Measurements from ENCODE around the gene KEL.

KEL gene

GRCh38 chr7:143002898-143003297 lies 40.7 kb upstream of the KEL start:
- Histone ChIP-seq H3K4me3 (replicated peaks; ENCODE audit: low read depth, low read length) (no peak overlapping the region), H3K36me3 (ENCODE audit: control insufficient read depth, insufficient read depth, low read length) (no peaks in the 10 kb centered on the region), H3K27me3 (replicated peaks; ENCODE audit: control insufficient read depth, insufficient read depth, low read length) (no peaks in the 10 kb centered on the region)
- TF ChIP-seq CTCF (IDR thresholded peaks at IDR 0.05; ENCODE audit: insufficient read depth, low read length, poor library complexity, severe bottlenecking), result no peak
- DNase-seq (ENCODE audit: extremely low read depth, insufficient read length), result no peak

GRCh38 chr7:143002106-143002505 lies 39.9 kb upstream of the KEL start:
- peak; percentile 34 for TF ChIP-seq CTCF (IDR thresholded peaks at IDR 0.05; ENCODE audit: insufficient read depth, low read length, poor library complexity, severe bottlenecking)
- Histone ChIP-seq H3K36me3 (ENCODE audit: control insufficient read depth, insufficient read depth, low read length) (no peaks in the 10 kb centered on the region), H3K27me3 (replicated peaks; ENCODE audit: control insufficient read depth, insufficient read depth, low read length) (no peaks in the 10 kb centered on the region), H3K4me3 (replicated peaks; ENCODE audit: low read depth, low read length) (no peak overlapping the region)
- DNase-seq (ENCODE audit: extremely low read depth, insufficient read length), result no peak

GRCh38 chr7:143000648-143001047 lies 38.5 kb upstream of the KEL start:
- DNase-seq (ENCODE audit: extremely low read depth, insufficient read length), result no peak
- Histone ChIP-seq H3K4me3 (replicated peaks; ENCODE audit: low read depth, low read length) (no peak overlapping the region), H3K36me3 (ENCODE audit: control insufficient read depth, insufficient read depth, low read length) (no peaks in the 10 kb centered on the region), H3K27me3 (replicated peaks; ENCODE audit: control insufficient read depth, insufficient read depth, low read length) (no peaks in the 10 kb centered on the region)
- TF ChIP-seq CTCF (IDR thresholded peaks at IDR 0.05; ENCODE audit: insufficient read depth, low read length, poor library complexity, severe bottlenecking), result no peak

- DNase-seq (ENCODE audit: extremely low read depth, insufficient read length), result no peak
- no peak overlapping the region for H3K4me3 ChIP-seq (replicated peaks; ENCODE audit: low read depth, low read length)
- no peaks in the 10 kb centered on the region for H3K36me3 ChIP-seq (ENCODE audit: control insufficient read depth, insufficient read depth, low read length)
- H3K27me3 ChIP-seq (replicated peaks; ENCODE audit: control insufficient read depth, insufficient read depth, low read length), result no peaks in the 10 kb centered on the region
- no peak for TF ChIP-seq CTCF (IDR thresholded peaks at IDR 0.05; ENCODE audit: insufficient read depth, low read length, poor library complexity, severe bottlenecking)
Observed at GRCh38 chr7:142999793-143000192, 37.6 kb upstream of the KEL start.

GRCh38 chr7:142998966-142999365 lies 36.8 kb upstream of the KEL start:
- TF ChIP-seq CTCF (IDR thresholded peaks at IDR 0.05; ENCODE audit: insufficient read depth, low read length, poor library complexity, severe bottlenecking), result no peak

GRCh38 chr7:142997456-142997989 lies 35.4 kb upstream of the KEL start:
- DNase-seq (ENCODE audit: extremely low read depth, insufficient read length), result no peak
- H3K4me3 ChIP-seq (replicated peaks; ENCODE audit: low read depth, low read length), result no peak overlapping the region
- no peaks in the 10 kb centered on the region for H3K27me3 ChIP-seq (replicated peaks; ENCODE audit: control insufficient read depth, insufficient read depth, low read length)
- no peak for TF ChIP-seq CTCF (IDR thresholded peaks at IDR 0.05; ENCODE audit: insufficient read depth, low read length, poor library complexity, severe bottlenecking)
- no peaks in the 10 kb centered on the region for H3K36me3 ChIP-seq (ENCODE audit: control insufficient read depth, insufficient read depth, low read length)

More at GRCh38 chr7:142998966-142999365, 36.8 kb upstream of the KEL start:
- Histone ChIP-seq H3K4me3 (replicated peaks; ENCODE audit: low read depth, low read length) (no peak overlapping the region), H3K36me3 (ENCODE audit: control insufficient read depth, insufficient read depth, low read length) (no peaks in the 10 kb centered on the region), H3K27me3 (replicated peaks; ENCODE audit: control insufficient read depth, insufficient read depth, low read length) (no peaks in the 10 kb centered on the region)
- no peak for DNase-seq (ENCODE audit: extremely low read depth, insufficient read length)

Data from GM06990 (cell line).